Activated T-cell treated with anti-CD3 and anti-CD28 coated beads, Interleukin-2, amount 50 U/mL, for 72 hours (primary cell): ENCODE measurements around the gene SPDYE3. TPM values are rescaled to one million over a fixed set of nuclear protein-coding genes. Genes with fewer than 3 reads are reported as not detected.
A peak's percentile ranks its signal among the peaks of the same experiment; 100 is the strongest.
"Not testable (repeated sequence)": the region's sequence is repeated elsewhere in the genome, so short reads cannot be mapped to it uniquely, and the experiment has no call there.

Source experiments
- ATAC-seq, 2 donors: fragments of 150-1000 bp; cut with Tn5 transposase; replicated peaks in 1 of 2; 2 replicates each; pipeline ENCODE4 v1.10.0; 2021; ENCODE audit warnings: moderate library complexity in 2 of 2, mild to moderate bottlenecking in 1 of 2
- DNase-seq, 2 donors: peaks; one replicate each; pipeline ENCODE4 v3.0.0; 2021 to 2022; ENCODE audit warnings: mixed read lengths in 1 of 2
- H3K27ac Mint-ChIP-seq: one replicate; pipeline ENCODE4 v1.8.0; 2022; ENCODE audit warnings: mild to moderate bottlenecking, moderate library complexity, mixed read lengths
- H3K27me3 Mint-ChIP-seq: one replicate; pipeline ENCODE4 v1.8.0; 2022; ENCODE audit warnings: low read depth, mixed read lengths
- H3K36me3 Mint-ChIP-seq, 2 donors: one replicate each; pipeline ENCODE4 v1.8.0; 2022; ENCODE audit warnings: mixed read lengths in 2 of 2, mild to moderate bottlenecking in 1 of 2; ENCODE audit not compliant: insufficient read depth in 2 of 2
- H3K4me1 Mint-ChIP-seq: one replicate; pipeline ENCODE4 v1.8.0; 2022; ENCODE audit warnings: low read depth, mixed read lengths
- H3K4me3 Mint-ChIP-seq, 2 donors: one replicate each; pipeline ENCODE4 v1.8.0; 2022; ENCODE audit warnings: mild to moderate bottlenecking in 2 of 2, mixed read lengths in 2 of 2, moderate library complexity in 2 of 2
- H3K9me3 Mint-ChIP-seq, 2 donors: one replicate each; pipeline ENCODE4 v1.8.0; 2022; ENCODE audit warnings: mixed read lengths in 2 of 2
- total RNA-seq, 2 donors: library from RNA; stranded (reverse); gene quantifications; one replicate each; pipeline ENCODE4 v1.2.3, GENCODE V29; 2022

Gene SPDYE3
- not detected for total RNA-seq

- DNase-seq, H3K36me3 Mint-ChIP-seq, H3K9me3 Mint-ChIP-seq, H3K4me1 Mint-ChIP-seq, H3K4me3 Mint-ChIP-seq, ATAC-seq, H3K27ac Mint-ChIP-seq, H3K27me3 Mint-ChIP-seq: not testable (repeated sequence)
Measured at GRCh38 chr7:100307402-100307801, at the start of gene SPDYE3. Gene SPDYE3, plus strand, starts transcription at chr7:100307702. Its CDS starts 184 bp downstream, at chr7:100307886.

GRCh38 chr7:100259984-100260383 is 47.5 kb upstream of the SPDYE3 start:
- not testable (repeated sequence) for H3K27me3 Mint-ChIP-seq, H3K36me3 Mint-ChIP-seq, H3K4me3 Mint-ChIP-seq, H3K27ac Mint-ChIP-seq, ATAC-seq, H3K4me1 Mint-ChIP-seq, DNase-seq, H3K9me3 Mint-ChIP-seq

- not testable (repeated sequence) for H3K27me3 Mint-ChIP-seq, H3K9me3 Mint-ChIP-seq, H3K36me3 Mint-ChIP-seq, H3K4me1 Mint-ChIP-seq, DNase-seq, H3K4me3 Mint-ChIP-seq, H3K27ac Mint-ChIP-seq, ATAC-seq
Measured at GRCh38 chr7:100262896-100263295, 44.6 kb upstream of the SPDYE3 start.

GRCh38 chr7:100264223-100264622 is 43.3 kb upstream of the SPDYE3 start:
- not testable (repeated sequence) for ATAC-seq, H3K4me3 Mint-ChIP-seq, H3K27me3 Mint-ChIP-seq, H3K27ac Mint-ChIP-seq, H3K9me3 Mint-ChIP-seq, DNase-seq, H3K4me1 Mint-ChIP-seq, H3K36me3 Mint-ChIP-seq

- H3K9me3 Mint-ChIP-seq, DNase-seq, H3K27me3 Mint-ChIP-seq, H3K27ac Mint-ChIP-seq, H3K36me3 Mint-ChIP-seq, H3K4me3 Mint-ChIP-seq, H3K4me1 Mint-ChIP-seq, ATAC-seq: not testable (repeated sequence)
Measured at GRCh38 chr7:100264669-100265165, 42.8 kb upstream of the SPDYE3 start.

GRCh38 chr7:100265851-100266250 is 41.7 kb upstream of the SPDYE3 start:
- H3K36me3 Mint-ChIP-seq, ATAC-seq, H3K27me3 Mint-ChIP-seq, H3K9me3 Mint-ChIP-seq, H3K4me3 Mint-ChIP-seq, H3K27ac Mint-ChIP-seq, DNase-seq: not testable (repeated sequence)
- H3K4me1 Mint-ChIP-seq = peaks cover 10% of the 10 kb centered on the region

GRCh38 chr7:100266576-100267354 is 40.7 kb upstream of the SPDYE3 start:
- H3K27ac Mint-ChIP-seq = no peak overlapping the region

GRCh38 chr7:100267648-100268047 is 39.9 kb upstream of the SPDYE3 start:
- no peak overlapping the region for H3K27ac Mint-ChIP-seq
- peaks cover 17% of the 10 kb centered on the region for H3K4me1 Mint-ChIP-seq
- no peaks in the 10 kb centered on the region for H3K9me3 Mint-ChIP-seq
- DNase-seq (no peak), ATAC-seq (no peak)
- H3K4me3 Mint-ChIP-seq = no peak overlapping the region
- no peaks in the 10 kb centered on the region for H3K36me3 Mint-ChIP-seq
- H3K27me3 Mint-ChIP-seq = no peaks in the 10 kb centered on the region

More at GRCh38 chr7:100266576-100267354, 40.7 kb upstream of the SPDYE3 start:
- Mint-ChIP-seq H3K27me3 (no peaks in the 10 kb centered on the region), H3K36me3 (no peaks in the 10 kb centered on the region), H3K4me3 (no peak overlapping the region), H3K9me3 (no peaks in the 10 kb centered on the region), H3K4me1 (peaks cover 14% of the 10 kb centered on the region)
- ATAC-seq (no peak), DNase-seq (no peak)

GRCh38 chr7:100268882-100269281 is 38.6 kb upstream of the SPDYE3 start:
- not testable (repeated sequence) for H3K27ac Mint-ChIP-seq, H3K36me3 Mint-ChIP-seq, H3K27me3 Mint-ChIP-seq, H3K9me3 Mint-ChIP-seq, ATAC-seq, H3K4me3 Mint-ChIP-seq, DNase-seq
- H3K4me1 Mint-ChIP-seq = peaks cover 24% of the 10 kb centered on the region

- not testable (repeated sequence) for H3K4me3 Mint-ChIP-seq, ATAC-seq
- H3K4me1 Mint-ChIP-seq = peaks cover 24% of the 10 kb centered on the region
Measured at GRCh38 chr7:100269306-100270045, 38.0 kb upstream of the SPDYE3 start.

GRCh38 chr7:100270046-100270918 is 37.2 kb upstream of the SPDYE3 start:
- not testable (repeated sequence) for H3K36me3 Mint-ChIP-seq, H3K9me3 Mint-ChIP-seq, DNase-seq, ATAC-seq, H3K27me3 Mint-ChIP-seq
- Mint-ChIP-seq H3K27ac (peak overlapping the region; percentile 49), H3K4me3 (peak overlapping the region; percentile 77 to 84), H3K4me1 (peaks cover 29% of the 10 kb centered on the region)

More at GRCh38 chr7:100269306-100270045, 38.0 kb upstream of the SPDYE3 start:
- not testable (repeated sequence) for H3K9me3 Mint-ChIP-seq, H3K36me3 Mint-ChIP-seq, DNase-seq, H3K27ac Mint-ChIP-seq, H3K27me3 Mint-ChIP-seq

- not testable (repeated sequence) for ATAC-seq, DNase-seq, H3K27me3 Mint-ChIP-seq, H3K9me3 Mint-ChIP-seq, H3K36me3 Mint-ChIP-seq
- Mint-ChIP-seq H3K4me1 (peaks cover 25% of the 10 kb centered on the region), H3K4me3 (peak overlapping the region; percentile 77 to 84), H3K27ac (peak overlapping the region; percentile 49)
Measured at GRCh38 chr7:100270941-100271593, 36.4 kb upstream of the SPDYE3 start.
